Fibroblast of skin of scalp (primary cell): ENCODE measurements around the gene EML4.

Source experiments
- DNase-seq: peaks from one replicate; pipeline ENCODE4 v3.0.0-alpha.2; 2013

The EML4 gene

DNA sequence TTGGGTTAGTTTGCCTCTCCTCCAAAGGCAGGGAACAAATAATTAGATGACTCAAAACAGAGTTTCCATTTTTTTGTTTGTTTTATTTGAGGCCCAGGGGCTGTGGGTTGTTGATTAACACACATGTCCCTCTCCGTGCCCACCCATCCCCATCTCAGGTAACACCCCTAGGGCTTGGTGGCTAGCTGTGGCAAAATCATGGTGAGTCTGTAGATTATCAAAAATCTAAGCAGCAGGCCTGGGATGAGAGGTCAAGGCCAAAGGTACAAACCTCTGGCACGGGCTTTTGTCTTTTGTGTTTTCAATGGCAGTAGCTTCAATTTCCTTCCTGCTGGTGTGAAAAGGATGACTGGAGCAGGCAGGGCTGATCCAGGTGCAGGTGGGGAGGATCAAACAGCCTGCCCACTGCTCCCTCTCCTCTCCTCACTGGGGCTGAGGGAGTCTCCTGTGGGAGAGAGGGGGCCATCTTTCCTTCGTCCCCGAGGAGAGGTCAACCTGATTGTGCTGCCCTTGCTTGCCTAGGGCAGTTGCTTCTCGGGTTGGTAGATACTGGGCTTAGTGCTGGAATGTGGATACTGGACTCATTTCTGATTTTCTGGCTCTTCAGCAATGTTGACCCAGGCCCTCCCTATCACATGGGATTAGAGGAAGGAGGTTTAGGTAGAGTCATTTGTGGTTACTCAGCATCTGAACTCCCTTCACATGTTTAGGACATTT is 31.9 kb upstream of the EML4 start:
- DNase-seq = no peak

DNA sequence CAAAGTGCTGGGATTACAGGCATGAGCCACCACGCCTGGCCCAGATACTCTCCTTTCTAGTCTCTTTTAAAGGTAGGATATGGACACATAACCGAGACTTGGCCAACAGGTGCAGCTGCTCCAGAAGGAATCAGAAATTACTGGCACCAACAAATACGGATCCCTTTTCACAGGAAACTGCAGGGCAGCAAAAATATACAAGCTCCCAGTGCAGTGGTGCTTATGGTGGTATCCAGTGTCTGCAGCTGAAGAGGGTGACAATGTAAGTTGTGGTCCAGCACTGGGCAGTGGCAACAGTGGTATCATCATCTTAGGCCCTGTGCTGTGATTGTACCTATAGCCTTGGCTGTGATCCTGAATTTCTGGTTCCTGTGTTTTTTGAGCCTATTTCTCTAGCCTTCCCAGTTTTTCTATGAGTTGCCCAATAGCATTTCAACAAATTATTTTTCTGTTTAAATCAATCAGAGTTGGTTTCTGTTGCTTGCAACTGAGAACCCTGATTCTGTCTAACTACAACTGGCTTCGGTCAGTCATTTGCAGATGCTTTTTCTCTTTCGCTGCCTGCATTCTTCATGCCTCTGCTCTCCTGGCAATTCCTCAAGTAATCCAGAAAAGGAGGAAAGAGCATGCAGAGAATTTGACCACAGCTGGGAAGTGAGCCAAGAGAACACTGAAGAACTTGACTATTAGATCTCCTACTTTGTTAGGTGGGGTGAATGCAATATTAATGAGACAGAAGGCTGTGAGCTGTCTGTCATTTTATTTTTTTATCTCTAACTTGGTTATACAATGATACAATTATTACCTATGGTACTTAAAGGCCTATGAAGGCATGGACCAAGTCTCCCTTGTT is 30.8 kb upstream of the EML4 start:
- DNase-seq = peak; percentile 99

DNA sequence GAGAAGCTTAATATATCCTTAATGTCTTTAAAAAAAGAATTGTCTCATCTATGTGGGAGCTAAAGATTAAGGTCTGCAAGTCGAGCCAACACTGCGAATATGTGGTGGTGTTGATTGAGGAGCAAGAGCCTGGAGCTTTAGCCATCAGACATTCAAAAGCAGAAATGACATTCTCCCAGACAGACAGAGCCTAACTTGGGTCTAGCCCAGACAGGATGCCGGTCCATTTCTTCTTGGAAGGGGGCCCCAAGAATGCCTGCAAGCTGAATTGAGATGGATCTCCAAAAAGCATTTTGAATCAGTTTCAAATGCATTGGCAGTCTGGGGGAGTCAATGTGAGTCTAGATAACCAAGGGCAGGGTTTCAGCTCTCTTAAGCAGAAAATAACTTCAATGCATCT is 30.1 kb upstream of the EML4 start:
- DNase-seq = no peak

DNA sequence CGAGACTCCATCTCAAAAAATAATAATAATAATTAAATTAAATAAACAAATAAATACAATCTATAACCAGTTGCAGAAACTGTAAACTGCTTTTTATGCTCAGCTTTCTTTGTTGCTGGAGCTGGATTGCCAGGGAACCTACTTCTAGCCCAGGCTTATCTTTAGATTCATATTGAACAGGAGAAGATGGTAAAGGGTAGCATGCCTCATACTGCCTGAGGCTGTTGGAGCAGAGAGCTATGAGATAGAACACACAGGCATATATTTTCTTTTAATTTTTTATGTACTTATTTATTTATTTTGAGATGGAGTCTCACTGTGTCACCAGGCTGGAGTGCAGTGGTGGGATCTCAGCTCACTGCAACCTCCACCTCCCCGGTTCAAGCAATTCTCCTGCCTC is 28.7 kb upstream of the EML4 start:
- no peak for DNase-seq

DNA sequence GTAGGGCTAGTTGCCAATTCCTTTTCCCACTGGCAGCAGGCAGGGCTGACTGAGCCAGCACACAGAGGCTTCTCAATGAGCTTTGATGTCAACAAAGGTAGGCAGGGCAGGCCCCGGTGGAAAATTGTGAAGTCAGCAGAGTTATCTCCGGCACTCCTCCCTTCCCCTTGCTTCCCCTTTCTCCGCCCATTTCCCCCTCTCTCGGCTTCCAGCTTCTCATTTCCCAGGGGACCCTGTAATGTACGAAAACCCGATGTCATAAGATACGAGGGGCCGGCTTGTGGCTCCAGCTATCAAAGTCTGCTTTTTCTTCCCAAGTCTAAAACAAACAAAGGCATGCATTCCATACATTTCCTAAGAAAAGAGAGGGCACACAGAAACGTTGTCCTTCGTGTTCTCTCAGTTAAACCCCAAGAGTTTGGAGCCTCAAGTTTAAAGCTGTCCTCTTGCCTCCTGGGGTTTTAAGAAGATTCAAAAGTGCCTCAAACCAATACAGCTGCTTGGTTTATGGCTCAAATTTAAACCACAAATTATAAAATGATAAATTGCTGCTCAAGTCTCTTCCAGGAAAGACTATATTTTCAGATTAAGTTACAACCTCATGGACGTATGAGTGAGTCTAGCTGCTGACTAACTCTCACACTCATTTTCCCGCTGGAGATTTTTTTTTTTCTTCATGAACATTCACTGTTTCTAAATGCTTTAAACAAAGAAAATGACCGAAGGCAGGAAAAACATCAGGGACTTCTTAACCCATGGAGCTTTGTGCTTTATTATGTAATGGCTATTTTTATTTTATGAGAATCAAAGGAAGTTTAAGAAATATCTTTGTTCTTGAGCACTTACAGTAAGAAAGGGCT is 27.2 kb upstream of the EML4 start:
- DNase-seq = peak; percentile 97

DNA sequence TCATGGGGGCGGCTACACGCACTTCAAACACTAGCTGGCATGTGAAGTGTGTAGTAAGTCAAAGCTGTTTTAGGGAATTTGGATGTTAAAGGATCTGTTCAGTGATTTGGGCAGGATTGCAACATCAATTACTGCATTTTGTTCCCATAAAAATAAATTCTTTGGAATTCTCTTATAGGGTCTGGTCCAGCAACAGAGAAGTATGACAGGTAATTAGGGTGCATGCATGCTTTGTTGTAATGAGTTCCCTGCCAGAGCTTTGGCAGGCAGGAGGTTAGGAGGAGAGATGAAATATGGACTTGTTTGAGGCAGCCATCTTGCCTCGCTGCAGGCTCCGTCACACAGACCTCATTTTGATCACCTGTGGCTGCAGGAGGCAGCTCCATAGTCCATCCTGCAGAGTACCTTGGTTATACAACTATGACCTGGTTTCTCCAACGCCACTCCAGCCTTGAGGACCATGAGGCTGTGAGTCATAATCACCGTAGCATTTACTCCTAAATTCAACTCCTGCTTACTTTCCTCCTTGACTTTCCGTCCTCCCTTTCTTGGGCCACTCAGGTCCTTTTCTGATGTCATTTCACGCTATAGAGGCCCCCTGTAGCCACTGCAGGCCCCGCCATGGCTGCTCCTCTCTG is 26.5 kb upstream of the EML4 start:
- DNase-seq = no peak

DNA sequence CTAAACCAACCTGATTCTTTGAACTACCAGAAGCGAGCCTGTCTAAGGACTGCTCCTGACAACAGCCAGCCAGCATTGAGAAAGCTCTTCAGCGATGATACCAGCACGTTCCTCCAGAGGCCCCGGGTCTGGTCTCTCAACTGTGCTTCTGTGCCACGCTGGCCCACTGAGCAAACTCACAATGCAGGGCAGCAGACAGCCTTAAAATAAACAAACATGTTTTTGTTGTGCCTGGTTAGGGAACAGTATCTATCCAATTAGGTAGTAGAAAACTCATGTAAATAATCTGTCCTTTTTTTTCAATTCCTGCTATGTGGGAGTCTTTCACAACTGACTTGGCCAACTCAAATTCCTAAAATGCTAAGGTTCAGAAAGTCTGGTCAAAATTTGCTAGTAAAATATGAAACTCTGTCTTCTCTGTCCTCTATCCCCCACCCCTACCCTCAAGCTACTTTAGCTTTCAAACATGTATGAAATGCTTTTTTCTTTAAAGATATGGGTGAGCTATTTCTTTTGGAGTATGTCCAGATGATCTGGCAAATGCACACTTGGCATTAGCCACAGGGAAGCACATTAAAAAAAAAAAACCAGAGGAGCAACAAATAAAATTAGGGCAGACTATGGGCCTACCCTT is 21.4 kb upstream of the EML4 start:
- DNase-seq = peak; percentile 88

DNA sequence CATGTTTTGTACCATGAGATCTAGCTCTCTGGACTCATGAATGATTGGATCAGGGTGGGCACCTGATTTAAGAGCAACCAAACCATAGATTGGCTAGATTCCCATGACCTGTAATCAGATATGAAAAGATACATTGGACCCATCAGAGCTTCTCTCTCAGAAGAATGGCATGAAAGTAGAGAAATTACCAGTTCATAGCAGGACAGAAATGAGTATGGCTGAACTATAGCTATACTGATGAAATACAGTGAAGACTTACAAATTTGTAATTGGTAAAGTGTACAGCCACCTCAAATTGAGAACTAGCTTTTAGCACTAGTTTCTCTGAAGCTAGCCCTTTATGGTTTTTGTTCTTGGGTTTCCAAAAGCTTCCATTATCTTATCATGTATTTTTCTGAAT is 19.0 kb upstream of the EML4 start:
- no peak for DNase-seq

DNA sequence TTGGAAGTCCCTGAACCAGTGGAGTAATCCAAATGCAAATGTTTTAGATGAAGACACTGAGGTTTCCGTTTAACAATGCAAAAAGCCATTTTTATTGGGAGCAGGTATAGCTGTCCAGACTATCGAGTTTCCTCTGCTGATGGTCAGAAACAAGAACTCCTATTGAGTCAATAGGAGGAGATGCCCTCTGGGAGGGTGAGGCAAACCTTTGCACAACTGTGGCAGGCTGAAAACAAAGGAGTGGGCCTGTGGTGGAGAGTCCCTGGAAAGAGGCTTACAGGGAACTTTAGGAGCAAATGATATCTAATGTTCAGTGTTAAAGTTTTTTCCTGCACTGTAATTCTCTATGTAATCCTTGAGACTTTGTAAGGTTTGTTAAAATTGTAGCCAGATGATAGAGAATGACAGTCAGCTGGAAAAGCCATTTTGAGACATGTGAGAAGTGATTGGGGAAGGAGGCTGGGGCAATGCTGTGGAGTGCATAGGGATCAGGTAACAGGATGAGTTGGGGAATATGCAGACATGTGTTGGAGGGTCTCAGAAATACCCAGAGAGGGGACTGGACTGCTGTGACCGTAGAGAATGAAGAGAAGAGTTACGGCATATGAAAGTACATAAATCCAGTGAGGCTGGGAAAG is 15.1 kb upstream of the EML4 start:
- no peak for DNase-seq

DNA sequence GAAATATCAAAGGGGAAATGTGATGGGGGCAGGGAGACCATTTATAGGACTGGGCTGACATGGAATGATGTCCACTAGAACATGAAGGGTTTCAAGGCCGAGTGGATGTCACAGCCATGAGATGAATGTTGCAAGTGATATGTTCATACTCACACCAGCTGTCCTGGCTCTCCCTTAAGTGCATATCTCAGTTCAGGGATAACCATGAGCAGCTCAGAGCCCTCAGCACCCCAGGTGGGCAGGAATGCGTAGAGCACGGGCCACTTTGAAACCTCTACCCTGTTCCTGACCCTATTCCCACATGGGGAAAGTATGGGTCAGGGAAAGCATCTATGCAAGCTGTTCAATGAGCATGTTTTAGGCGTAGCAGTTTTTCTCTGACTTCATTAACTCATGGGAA is 12.4 kb upstream of the EML4 start:
- no peak for DNase-seq

DNA sequence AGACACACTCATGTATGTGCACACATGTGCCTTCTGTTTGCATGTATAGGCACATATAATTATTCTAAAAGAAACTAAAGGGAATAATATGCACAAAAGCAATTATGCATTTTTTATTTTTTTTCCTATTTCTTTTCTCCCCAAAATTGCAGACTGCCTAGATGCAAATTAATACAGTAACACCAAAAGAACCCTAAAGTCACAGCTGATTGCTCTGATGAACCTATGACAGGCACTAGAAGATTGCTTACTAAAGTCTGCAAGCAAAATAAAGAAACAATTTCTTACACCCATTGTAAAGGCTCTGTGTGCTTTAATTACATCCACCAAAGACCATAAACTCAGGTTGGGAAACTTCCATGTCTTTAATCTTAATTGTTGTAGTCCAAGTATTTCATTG is 7.7 kb upstream of the EML4 start:
- DNase-seq = no peak

DNA sequence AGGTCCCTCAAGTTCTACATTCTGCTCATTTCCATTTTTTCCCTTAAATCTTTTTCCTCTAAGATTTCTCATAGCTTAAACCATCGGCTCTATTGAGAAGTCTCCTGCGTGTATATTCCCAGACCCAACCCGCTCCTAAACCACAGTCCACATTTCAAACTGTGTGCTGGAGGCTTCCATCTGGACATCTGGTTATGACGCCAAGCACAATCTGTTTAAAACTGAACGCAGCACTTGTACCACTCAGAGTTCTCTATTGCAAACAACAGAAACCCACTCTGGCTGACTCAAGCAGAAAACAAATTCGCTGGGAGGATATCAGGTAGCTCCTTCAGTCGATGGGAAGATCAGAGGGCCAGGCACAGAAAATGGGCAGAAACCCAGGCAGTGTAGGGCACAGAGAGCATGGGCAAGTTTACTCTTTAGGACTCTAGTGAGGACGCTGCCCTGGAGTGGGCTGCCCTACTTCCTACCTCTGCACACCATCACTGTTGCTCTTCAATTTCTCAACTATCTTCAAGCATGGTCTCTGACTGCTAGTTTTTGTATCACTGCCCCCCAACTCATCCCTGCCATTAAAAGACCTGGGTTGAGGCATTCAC is 5.6 kb upstream of the EML4 start:
- DNase-seq = no peak

DNA sequence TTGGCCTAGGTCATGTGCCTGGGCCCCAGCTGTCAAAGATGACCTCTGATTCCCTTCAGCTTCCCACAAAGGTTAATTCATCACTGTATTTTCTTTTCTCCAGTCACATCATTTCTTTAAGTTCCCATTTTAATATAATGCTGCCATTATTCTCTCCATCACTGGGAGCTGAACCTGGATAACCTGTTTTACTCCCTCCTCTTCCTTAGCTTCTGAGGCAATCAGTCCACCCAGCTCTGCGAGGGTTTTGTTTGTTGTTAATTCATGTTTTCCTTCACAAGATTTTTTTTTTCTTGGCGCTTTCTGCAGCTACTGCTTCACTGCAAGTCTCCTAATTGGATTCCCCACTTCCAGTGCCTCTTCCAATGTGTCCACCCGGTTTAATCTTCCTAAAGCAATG is 5.1 kb upstream of the EML4 start:
- no peak for DNase-seq

DNA sequence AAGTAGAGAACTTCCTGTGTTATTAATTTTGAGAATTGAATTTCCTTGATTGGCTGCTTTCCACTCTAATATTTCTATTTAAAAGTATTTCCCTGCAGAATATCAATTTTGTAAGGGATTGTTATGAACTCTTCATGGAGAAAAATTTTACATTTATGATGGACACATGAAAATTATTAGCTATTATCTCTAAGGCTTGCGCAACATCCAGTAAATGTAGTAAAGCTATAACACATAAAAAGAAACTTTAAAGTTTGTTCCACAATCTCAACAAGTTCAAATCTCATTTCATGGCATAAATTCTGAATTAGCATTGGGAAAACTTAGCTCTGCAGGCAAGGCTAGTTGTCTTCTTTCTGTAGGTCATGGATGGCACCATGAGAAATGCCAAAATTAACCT is 4.2 kb upstream of the EML4 start:
- DNase-seq = no peak

DNA sequence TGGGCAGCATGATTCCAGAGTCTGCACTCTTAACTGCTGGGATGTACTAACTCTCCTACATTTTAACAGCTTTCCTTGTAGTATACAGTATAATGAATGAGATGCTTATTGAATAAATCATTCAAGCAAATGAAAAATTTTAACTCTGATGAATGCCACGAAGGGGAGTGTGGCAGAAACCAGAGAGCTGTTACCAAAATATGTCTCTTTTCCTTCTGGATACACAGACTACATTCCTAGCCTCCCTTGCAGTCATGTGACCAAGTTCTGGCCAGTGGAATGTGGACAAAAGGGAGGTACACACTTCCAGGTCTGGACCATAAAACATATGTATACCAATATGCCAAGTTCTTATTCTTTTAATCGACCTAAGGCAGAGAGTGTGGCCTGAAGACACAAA is 1.7 kb upstream of the EML4 start:
- DNase-seq = peak; percentile 44

DNA sequence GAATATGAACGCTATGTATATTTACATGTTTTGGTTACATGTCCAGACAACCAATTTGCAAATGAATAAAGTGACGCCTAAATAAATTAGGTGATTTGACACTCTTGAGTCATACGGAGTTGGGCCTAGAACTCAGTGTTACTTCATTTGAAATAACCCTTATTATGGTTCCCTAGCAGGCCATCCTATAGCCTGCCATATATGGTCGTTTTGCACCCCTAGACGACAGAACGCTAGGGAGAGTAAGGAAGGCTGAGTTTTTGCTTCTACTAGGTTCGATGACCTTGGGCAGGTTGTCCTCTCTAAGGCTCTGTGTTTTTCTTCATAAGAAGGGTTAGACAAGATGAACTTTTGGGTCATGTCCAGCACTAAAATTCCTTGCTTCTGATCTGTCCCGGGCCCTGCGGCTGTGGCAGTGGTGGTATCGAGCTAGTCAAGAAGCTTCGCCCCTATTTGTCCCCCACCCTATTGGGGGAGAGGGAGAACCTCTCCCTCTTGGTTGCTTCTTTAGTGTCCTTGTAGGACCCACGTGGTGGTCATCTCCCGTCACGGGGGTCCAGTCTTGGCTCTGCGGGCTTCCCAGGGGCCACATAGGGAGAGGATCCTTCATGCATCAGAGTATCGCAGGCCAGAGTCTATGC is 574 bp upstream of the EML4 start:
- DNase-seq = no peak

DNA sequence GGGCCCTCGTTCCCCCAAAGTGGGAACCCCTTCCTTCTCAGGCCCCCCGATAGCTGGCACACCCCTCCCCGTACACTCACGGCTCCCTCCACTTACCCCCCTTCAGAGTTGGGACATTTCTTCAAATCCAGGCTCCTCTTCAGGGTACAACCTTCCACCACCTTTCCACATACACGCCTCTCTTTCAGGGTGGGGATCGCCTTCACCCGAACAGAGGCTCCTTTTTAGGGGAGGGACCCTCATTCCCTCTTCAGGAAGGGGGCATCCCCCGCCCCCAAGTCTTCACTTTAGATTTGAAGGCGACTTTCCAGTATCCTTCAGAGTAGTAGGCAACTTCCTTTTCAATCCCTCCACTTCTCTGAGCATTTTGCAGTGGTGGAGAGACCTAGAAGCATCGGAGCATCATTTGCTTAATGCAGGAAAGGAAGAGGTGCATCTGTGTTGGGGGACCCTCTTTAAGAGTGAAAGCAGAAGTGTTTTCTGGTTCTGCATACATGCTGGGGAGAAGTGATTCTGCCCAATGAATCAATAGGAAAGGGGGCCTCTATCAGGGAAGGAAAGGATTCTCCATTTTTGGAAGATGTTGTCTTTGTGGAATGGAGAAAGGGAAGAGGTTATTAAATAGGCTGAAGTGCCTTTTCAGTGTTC is 845 bp downstream of the EML4 start:
- no peak for DNase-seq

DNA sequence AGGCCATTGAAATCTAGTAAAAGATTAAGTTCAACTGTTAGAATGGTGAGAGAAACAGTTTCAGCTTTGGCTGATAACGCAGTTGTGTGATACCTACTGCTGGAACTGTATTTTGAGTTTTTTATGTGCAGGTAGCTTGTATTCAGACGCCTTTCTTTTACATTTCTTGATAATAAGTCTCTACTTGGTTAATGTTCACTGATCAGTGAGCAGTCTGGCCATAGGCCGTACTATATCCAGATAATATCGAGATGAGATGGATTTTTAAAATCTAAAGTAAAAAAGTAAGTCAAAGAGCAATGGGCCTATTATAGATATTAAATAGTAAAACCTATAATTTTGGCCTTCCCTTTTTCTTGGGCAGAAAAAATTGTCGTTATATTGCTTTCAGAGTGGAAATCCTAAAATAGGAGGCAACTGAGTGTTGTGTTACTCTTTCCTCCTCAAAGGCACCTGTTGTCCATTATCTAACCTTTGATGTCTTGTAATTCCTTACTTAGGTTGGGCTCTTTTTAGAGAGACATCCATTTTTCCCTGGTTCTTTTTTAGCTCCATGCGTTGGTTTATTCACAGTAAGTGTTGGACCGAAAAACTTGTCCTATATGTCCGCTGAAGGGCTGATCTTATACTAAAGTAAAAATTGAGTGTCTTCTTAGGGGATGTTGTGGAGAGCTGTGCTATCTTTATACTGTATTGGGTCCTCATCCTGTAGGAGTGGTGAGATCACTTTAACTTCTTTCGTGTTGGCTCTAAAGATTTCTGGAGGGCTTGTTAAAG is 1.7 kb downstream of the EML4 start:
- DNase-seq = no peak

DNA sequence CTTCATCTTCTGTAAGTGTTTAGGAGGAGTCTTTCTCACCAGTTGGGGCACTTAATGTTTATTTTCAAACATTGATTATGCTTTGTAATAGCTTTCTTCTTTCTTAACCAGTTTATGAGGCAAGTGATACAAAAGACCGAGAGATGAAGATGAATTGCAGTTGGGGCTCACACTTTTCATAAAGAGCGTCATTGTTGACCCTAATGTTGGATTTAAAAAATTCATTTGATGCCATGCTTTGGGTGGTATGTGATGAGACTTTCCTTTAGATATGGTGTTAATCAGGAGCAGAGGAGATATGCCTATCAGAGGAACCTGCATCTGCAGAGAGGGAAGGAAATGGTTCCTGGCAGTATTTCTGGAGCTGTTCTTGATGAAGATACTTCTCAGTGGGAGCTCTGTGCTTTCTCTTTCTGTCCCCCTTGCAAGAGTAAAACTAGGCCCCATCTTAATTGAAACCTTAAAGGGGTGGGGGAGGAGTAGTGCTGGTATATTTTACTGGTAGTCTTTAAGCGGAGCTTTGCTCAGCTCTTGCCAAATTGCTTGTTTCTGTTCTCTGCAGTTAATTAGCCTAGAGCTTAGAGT is 2.3 kb downstream of the EML4 start:
- DNase-seq = peak; percentile 63
